Measurements from ENCODE around the gene KIF3B. TPM values are rescaled to one million over a fixed set of nuclear protein-coding genes. Genes with fewer than 3 reads are reported as not detected.
"Not testable (repeated sequence)": the region's sequence is repeated elsewhere in the genome, so short reads cannot be mapped to it uniquely, and the experiment has no call there.

The KIF3B gene
- total RNA-seq, 1 donor from 2014 or later = 55.3 TPM

DNA sequence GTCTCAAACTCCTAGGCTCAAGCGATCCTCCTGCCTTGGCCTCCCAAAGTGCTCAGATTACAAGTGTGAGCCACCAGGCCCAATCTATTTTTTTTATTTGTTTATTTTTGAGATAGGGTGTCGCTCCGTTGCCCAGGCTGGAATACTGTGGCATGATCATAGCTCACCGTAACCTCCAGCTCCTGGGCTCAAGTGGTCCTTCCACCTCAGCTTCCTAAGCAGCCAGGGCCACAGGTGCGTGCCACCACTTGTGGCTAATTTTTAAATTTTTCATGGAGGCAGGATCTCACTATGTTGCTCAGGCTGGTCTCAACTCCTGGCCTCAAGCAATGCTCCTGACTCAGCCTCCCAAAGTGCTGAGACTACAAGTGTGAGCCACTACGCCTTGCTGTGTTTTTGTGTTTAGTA is 9.8 kb downstream of the KIF3B start:
- H3K4me1 Mint-ChIP-seq (ENCODE audit: low read depth, unreplicated experiment) = peaks cover 3% of the 10 kb centered on the region
- TF ChIP-seq, protein P1, sequence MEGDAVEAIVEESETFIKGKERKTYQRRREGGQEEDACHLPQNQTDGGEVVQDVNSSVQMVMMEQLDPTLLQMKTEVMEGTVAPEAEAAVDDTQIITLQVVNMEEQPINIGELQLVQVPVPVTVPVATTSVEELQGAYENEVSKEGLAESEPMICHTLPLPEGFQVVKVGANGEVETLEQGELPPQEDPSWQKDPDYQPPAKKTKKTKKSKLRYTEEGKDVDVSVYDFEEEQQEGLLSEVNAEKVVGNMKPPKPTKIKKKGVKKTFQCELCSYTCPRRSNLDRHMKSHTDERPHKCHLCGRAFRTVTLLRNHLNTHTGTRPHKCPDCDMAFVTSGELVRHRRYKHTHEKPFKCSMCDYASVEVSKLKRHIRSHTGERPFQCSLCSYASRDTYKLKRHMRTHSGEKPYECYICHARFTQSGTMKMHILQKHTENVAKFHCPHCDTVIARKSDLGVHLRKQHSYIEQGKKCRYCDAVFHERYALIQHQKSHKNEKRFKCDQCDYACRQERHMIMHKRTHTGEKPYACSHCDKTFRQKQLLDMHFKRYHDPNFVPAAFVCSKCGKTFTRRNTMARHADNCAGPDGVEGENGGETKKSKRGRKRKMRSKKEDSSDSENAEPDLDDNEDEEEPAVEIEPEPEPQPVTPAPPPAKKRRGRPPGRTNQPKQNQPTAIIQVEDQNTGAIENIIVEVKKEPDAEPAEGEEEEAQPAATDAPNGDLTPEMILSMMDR (IDR thresholded peaks at IDR 0.05; ENCODE audit: partially characterized antibody, unreplicated experiment) = no peak
- no peak overlapping the region for H3K4me3 Mint-ChIP-seq (ENCODE audit: unreplicated experiment)
- H3K27me3 Mint-ChIP-seq (ENCODE audit: unreplicated experiment) = no peaks in the 10 kb centered on the region
- peaks cover 1% of the 10 kb centered on the region for H3K9me3 Mint-ChIP-seq (ENCODE audit: unreplicated experiment)
- no peak overlapping the region for H3K27ac Mint-ChIP-seq (ENCODE audit: unreplicated experiment)
- H3K36me3 Mint-ChIP-seq (ENCODE audit: unreplicated experiment) = no peaks in the 10 kb centered on the region
- DNase-seq = no peak

- H3K27me3 Mint-ChIP-seq (ENCODE audit: unreplicated experiment) = peaks cover 2% of the 10 kb centered on the region
- H3K27ac Mint-ChIP-seq (ENCODE audit: unreplicated experiment) = no peak overlapping the region
- H3K36me3 Mint-ChIP-seq (ENCODE audit: unreplicated experiment) = no peaks in the 10 kb centered on the region
- no peak overlapping the region for H3K4me3 Mint-ChIP-seq (ENCODE audit: unreplicated experiment)
- peaks cover 3% of the 10 kb centered on the region for H3K4me1 Mint-ChIP-seq (ENCODE audit: low read depth, unreplicated experiment)
- peaks cover 1% of the 10 kb centered on the region for H3K9me3 Mint-ChIP-seq (ENCODE audit: unreplicated experiment)
- TF ChIP-seq, protein P1 (IDR thresholded peaks at IDR 0.05; ENCODE audit: partially characterized antibody, unreplicated experiment) = no peak
- DNase-seq = no peak
Observed at GRCh38 chr20:32288225-32288849, 10.9 kb downstream of the KIF3B start.

DNA sequence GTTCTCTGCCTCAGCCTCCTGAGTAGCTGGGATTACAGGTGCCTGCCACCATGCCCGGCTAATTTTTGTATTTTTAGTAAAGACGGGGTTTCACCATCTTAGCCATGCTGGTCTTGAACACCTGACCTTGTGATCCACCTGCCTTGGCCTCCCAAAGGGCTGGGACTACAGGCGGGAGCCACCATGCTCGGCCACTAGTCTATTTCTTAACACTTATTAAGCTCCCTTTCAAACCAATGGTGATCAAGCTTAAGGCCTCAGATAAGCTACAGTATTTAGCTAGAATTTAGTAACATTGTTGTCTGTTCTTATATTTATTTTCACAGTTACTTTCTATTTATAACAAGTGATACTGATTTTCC is 11.8 kb downstream of the KIF3B start:
- not testable (repeated sequence) for H3K4me1 Mint-ChIP-seq (ENCODE audit: low read depth, unreplicated experiment); H3K36me3 Mint-ChIP-seq (ENCODE audit: unreplicated experiment); H3K4me3 Mint-ChIP-seq (ENCODE audit: unreplicated experiment); H3K27ac Mint-ChIP-seq (ENCODE audit: unreplicated experiment); H3K27me3 Mint-ChIP-seq (ENCODE audit: unreplicated experiment); DNase-seq; H3K9me3 Mint-ChIP-seq (ENCODE audit: unreplicated experiment)

DNA sequence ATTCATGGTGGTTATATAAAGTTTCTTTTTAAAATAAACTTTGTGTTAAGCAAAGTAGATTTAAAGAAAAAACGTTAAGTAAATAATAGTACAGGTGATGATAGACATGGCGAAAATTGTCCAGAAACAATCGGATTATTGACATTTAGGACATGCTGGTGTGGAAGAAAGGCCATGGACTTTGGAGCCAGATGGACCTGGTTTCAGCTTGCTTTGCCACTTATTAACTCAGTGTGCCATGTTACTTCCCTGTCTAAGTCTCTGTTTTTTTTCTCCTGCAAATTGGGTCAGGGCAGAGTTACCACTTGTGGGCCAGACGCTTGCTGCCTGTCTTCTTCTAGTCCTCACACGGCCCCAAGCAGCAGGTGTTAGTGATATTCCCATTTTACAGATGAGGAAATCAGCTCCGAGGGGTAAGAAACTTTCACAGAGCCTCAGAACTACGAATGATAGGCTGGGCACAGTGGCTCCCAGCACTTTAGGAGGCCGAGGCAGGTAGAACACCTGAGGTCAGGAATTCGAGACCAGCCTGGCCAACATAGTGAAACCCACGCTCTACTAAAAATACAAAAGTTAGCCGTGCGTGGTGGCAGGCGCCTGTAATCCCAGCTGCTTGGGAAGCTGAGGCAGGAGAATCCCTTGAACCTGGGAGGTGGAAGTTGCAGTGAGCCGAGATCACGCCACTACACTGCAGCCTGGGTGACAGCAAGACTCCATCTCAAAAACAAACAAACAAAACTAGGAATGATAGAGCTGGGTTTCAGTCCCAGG is 12.4 kb downstream of the KIF3B start:
- TF ChIP-seq, protein P1 (IDR thresholded peaks at IDR 0.05; ENCODE audit: partially characterized antibody, unreplicated experiment) = no peak
- Mint-ChIP-seq H3K4me1 (ENCODE audit: low read depth, unreplicated experiment) (peaks cover 3% of the 10 kb centered on the region), H3K9me3 (ENCODE audit: unreplicated experiment) (peaks cover 1% of the 10 kb centered on the region), H3K27me3 (ENCODE audit: unreplicated experiment) (peaks cover 2% of the 10 kb centered on the region), H3K27ac (ENCODE audit: unreplicated experiment) (no peak overlapping the region), H3K4me3 (ENCODE audit: unreplicated experiment) (no peak overlapping the region), H3K36me3 (ENCODE audit: unreplicated experiment) (no peaks in the 10 kb centered on the region)
- DNase-seq = no peak

DNA sequence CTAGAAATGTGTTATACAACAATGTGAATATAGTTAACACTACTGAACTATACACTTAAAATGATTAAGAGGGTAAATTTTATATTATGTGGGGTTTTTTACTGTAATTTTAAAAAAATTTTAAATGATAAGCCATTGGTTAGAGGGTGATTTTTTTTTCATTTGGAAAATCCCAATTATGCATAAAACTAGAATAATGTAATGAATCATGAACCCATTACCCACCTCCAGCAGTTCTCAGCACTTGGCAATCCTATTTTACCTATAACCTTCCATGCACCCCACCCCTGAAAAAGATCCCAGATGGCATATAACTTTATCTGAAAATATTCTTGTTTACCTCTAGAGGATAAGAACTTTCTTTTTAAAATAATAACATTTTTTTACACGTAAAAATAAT is 13.7 kb downstream of the KIF3B start:
- Mint-ChIP-seq H3K27me3 (ENCODE audit: unreplicated experiment) (peaks cover 2% of the 10 kb centered on the region), H3K4me3 (ENCODE audit: unreplicated experiment) (no peak overlapping the region), H3K4me1 (ENCODE audit: low read depth, unreplicated experiment) (no peaks in the 10 kb centered on the region), H3K36me3 (ENCODE audit: unreplicated experiment) (no peaks in the 10 kb centered on the region), H3K9me3 (ENCODE audit: unreplicated experiment) (peaks cover 1% of the 10 kb centered on the region), H3K27ac (ENCODE audit: unreplicated experiment) (no peak overlapping the region)
- TF ChIP-seq, protein P1 (IDR thresholded peaks at IDR 0.05; ENCODE audit: partially characterized antibody, unreplicated experiment) = no peak
- DNase-seq = no peak
